Common myeloid progenitor, CD34-positive (primary cell): ENCODE results near the gene KMT2D. TPM values are rescaled to one million over a fixed set of nuclear protein-coding genes. Genes with fewer than 3 reads are reported as not detected.

Source experiments
- CTCF ChIA-PET: fragments of 350-600 bp; sonication (Branson Sonifier 250); formaldehyde crosslinking; loops from one replicate; lab custom pipeline; 2021; ENCODE audit warnings: antibody characterized with exemption; lab: Charles Lee
- POLR2A ChIA-PET: fragments of 350-600 bp; sonication (Branson Sonifier 250); formaldehyde crosslinking; loops from one replicate; lab custom pipeline; 2021; ENCODE audit warnings: antibody characterized with exemption; lab: Charles Lee
- DNase-seq, 3 donors: peaks; one replicate each; pipeline versions ENCODE4 v3.0.0 to v3.0.0-alpha.2; 2013
- H3K27ac ChIP-seq, 2 experiments: 1 replicate in 1 of 2; 2 replicates in 1 of 2; pipeline ENCODE4 v1.7.0; 2013; ENCODE audit warnings: inconsistent platforms in 2 of 2, low read length in 2 of 2, mild to moderate bottlenecking in 2 of 2, low read depth in 1 of 2, moderate library complexity in 1 of 2; ENCODE audit not compliant: severe bottlenecking in 2 of 2, insufficient read depth in 1 of 2, poor library complexity in 1 of 2
- H3K27me3 ChIP-seq, 5 experiments: replicated peaks in 2 of 5; 1 replicate in 3 of 5; 2 replicates in 2 of 5; pipeline versions ENCODE4 v1.6.1 to v1.7.0; 2013; ENCODE audit warnings: low read length in 4 of 5, mild to moderate bottlenecking in 2 of 5, moderate library complexity in 2 of 5, inconsistent platforms in 1 of 5; ENCODE audit not compliant: insufficient read depth in 5 of 5, control insufficient read depth in 4 of 5
- H3K36me3 ChIP-seq, 4 experiments: 1 replicate in 2 of 4; 2 replicates in 2 of 4; pipeline versions ENCODE4 v1.6.1 to v1.7.0; 2013; ENCODE audit warnings: low read length in 3 of 4, control low read depth in 1 of 4, mild to moderate bottlenecking in 1 of 4; ENCODE audit not compliant: control insufficient read depth in 4 of 4, insufficient read depth in 4 of 4
- H3K4me1 ChIP-seq, 4 experiments: 1 replicate in 3 of 4; 2 replicates in 1 of 4; pipeline versions ENCODE4 v1.6.1 to v1.7.1; 2013; ENCODE audit warnings: low read length in 3 of 4, mild to moderate bottlenecking in 3 of 4, control low read depth in 1 of 4, inconsistent platforms in 1 of 4, moderate library complexity in 1 of 4; ENCODE audit not compliant: control insufficient read depth in 4 of 4, insufficient read depth in 4 of 4; ENCODE audit errors: control extremely low read depth in 1 of 4
- H3K4me3 ChIP-seq, 7 experiments: 1 replicate in 4 of 7; 2 replicates in 3 of 7; pipeline versions ENCODE4 v1.5.1 to v1.7.0; 2013; ENCODE audit warnings: mild to moderate bottlenecking in 7 of 7, low read length in 6 of 7, moderate library complexity in 6 of 7, inconsistent platforms in 2 of 7, low read depth in 2 of 7, control low read depth in 1 of 7; ENCODE audit not compliant: insufficient read depth in 4 of 7, control insufficient read depth in 1 of 7; ENCODE audit errors: extremely low read depth in 1 of 7
- H3K9me3 ChIP-seq, 5 experiments: 1 replicate in 4 of 5; 2 replicates in 1 of 5; pipeline versions ENCODE4 v1.6.1 to v1.7.1; 2013; ENCODE audit warnings: low read length in 4 of 5, mild to moderate bottlenecking in 2 of 5, inconsistent platforms in 1 of 5, low read depth in 1 of 5, moderate library complexity in 1 of 5; ENCODE audit not compliant: control insufficient read depth in 4 of 5, insufficient read depth in 2 of 5; ENCODE audit errors: control extremely low read depth in 1 of 5
- WGBS: methylation state at CpG from one replicate; pipeline ENCODE4 v1.1.5; 2013; ENCODE audit not compliant: insufficient coverage; 5-methylcytosine and 5-hydroxymethylcytosine counted together
- polyA plus RNA-seq: library from polyadenylated mRNA; unstranded; fragments of 120-200 nt; gene quantifications from one replicate; pipeline ENCODE4 v1.2.1, GENCODE V29; 2013

Gene KMT2D
- 42.8 TPM for polyA plus RNA-seq

DNA sequence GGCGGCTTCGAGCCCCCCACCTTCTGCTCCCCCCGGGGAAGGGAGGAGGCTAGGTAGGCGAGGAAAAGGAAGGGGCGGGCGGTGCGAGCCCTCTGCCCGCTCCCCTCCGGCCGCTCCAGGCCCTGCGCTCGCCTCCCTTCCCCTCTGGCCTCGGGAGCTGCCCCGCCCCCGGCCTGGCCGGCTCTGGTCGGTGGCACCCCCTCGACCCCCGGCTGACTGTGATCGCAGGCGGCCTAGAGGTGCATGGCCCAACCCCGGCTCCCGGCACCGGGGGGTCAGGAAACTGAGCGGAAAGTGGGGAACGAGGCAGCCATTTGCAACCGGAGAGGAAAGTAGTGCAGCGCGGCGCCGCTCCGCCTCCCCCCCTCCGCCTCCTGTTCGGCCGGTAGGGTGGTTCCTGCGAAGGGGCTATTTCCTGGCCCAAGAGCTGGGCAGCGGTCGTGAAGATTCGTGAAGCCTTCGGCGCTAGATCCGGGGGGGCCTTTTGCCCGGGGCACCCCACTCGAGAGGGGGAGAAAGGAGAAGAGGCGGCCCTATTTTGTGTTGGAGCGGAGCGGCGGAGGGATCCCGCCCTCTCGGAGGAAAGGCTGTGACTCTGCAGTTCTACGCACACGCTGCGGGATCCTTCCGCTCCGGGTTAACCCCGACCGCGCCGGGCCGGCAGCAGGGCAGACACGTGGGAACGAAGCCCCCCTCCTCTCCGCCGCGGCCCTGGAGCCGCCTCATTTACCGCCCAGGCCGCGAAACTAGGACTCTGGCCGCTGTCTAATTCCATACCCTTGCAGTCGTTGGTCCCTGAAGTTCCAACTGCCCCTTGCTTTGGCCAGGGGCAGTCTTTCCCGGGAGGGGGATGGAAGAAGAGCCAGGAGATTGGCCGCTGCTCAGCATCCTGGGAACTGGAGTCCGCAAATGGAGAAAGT lies at the start of gene KMT2D:
Gene KMT2D, minus strand, starts transcription at position 558 of the 920 bp plus-strand sequence. CDS start 5,470 bp downstream, outside the sequence.
- CTCF ChIA-PET, result interaction anchor here (2.4 to 2.6 kb wide), 2 partner anchors 7 to 17 kb away, joined by 6 to 10 read pairs; no protein-coding TSS in a partner anchor
- peak within 1 kb of the TSS; percentile 89 to 98 (median 95) for H3K4me3 ChIP-seq
- no peaks in the 10 kb centered on the region for H3K27me3 ChIP-seq
- H3K4me1 ChIP-seq, result peaks cover 29 to 54% (median 47%) of the 10 kb centered on the region in 4 experiments
- peak within 1 kb of the TSS; percentile 95 to 99 for H3K27ac ChIP-seq
- POLR2A ChIA-PET, result interaction anchor here (0.5 to 0.6 kb wide), 3 partner anchors 71 to 175 kb away, joined by 3 to 4 read pairs (median 4); no protein-coding TSS in a partner anchor
- peaks cover 0 to 10% (median 0%) of the 10 kb centered on the region in 4 experiments for H3K36me3 ChIP-seq
- H3K9me3 ChIP-seq, result no peaks in the 10 kb centered on the region
- WGBS, result 0% methylated on average over 60 of the region's 74 CpGs
- peak; percentile 97 to 99 (median 98) for DNase-seq

DNA sequence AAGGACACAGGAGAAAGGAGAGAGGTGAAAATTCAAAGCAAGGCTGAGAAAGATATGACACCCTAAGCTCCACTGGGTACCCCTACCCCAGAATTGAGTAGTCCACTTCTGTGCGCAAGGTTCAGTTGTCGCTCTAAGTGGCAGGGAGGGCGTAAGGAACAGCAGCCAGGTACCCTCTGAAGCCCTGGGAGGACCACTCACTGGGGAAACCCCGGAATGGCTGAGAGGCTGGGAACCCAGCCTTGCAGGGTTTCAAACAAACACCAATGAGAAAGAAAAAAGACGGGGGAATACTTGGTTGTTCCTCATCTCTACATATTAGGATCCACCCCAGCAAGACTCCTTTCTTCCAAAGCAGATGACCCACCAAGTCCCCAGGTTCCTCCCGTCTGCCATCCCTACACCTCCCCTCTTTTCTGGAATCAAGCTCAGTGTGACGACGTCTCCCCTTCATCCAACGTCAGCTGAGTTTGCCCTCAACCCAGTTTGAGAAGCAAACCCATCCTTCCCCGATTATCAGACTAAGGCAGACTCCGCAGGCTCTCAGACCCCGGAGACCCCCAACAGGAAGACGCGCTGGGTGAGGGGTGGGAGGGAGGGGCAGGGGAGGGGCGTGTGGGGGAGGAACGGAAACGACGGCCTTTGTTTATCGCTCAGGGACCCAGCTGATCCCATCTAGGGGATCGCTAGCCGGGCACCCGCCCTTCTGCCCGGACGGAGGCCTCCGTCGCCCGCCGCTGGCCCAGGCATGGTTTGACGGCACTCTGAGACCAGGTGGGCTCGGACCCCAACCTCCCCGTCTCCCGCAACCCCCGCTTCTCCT lies 49.3 kb upstream of the KMT2D start:
- Histone ChIP-seq H3K36me3 (peaks cover 0 to 19% (median 14%) of the 10 kb centered on the region in 4 experiments), H3K9me3 (no peaks in the 10 kb centered on the region), H3K4me1 (peaks cover 4 to 23% (median 20%) of the 10 kb centered on the region in 4 experiments), H3K27me3 (no peaks in the 10 kb centered on the region), H3K27ac (peak overlapping the region; percentile 72 to 89), H3K4me3 (peak overlapping the region; percentile 73 to 98 (median 90))
- CTCF ChIA-PET, result interaction anchor here (0.6 to 20.9 kb wide), 8 partner anchors 10 to 63 kb away, joined by 3 to 326 read pairs (median 22); partner anchors contain the start of genes DHH, RHEBL1 and TUBA1B
- DNase-seq, result peak in 1 of 3 donors; percentile 20
- 6% methylated on average over 18 of the region's 33 CpGs for WGBS
- POLR2A ChIA-PET, result interaction anchor here (1.2 to 3.4 kb wide), 3 partner anchors 8 to 79 kb away, joined by 5 to 25 read pairs (median 7); partner anchors contain the start of genes TUBA1A and TUBA1B

DNA sequence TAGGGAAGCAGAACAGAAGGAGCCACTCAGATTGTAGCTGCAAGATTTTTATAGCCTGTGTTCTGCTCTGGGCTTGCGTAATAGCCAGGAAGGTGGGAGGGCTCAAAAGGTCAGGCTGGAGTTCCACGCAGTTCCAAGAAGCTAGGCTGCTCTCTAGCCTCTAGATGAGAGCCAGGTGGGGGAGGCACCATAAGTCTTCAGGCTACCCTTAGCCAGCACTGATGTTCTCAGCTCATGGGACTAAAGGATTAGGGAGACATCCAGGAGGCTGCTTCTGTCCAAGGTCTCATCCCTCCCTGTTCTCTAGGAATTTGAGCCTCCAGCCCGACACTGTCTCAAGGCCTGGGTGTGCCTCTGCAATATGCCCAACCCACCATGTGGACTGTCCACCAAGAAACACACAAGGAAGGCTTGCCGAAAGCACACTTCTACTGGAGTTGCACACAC lies 48.4 kb upstream of the KMT2D start:
- Histone ChIP-seq H3K4me1 (peaks cover 4 to 26% (median 21%) of the 10 kb centered on the region in 4 experiments), H3K27ac (peak overlapping the region in 1 of 2 experiments; percentile 25), H3K36me3 (peaks cover under 1 to 28% (median 16%) of the 10 kb centered on the region in 4 experiments), H3K9me3 (no peaks in the 10 kb centered on the region), H3K27me3 (no peaks in the 10 kb centered on the region), H3K4me3 (peak overlapping the region in 5 of 7 experiments; percentile 73 to 98 (median 90))
- peak; percentile 26 to 62 (median 53) for DNase-seq
- POLR2A ChIA-PET, result interaction anchor here (3.4 kb wide), 1 partner anchor 22 kb away, joined by 25 read pairs; the partner anchor contains the start of gene TUBA1B
- CTCF ChIA-PET, result interaction anchor here (0.9 to 20.9 kb wide), 6 partner anchors 10 to 55 kb away, joined by 3 to 326 read pairs (median 105); partner anchors contain the start of genes DHH, RHEBL1 and TUBA1B
- WGBS, result 20% methylated on average over 4 of the region's 4 CpGs

DNA sequence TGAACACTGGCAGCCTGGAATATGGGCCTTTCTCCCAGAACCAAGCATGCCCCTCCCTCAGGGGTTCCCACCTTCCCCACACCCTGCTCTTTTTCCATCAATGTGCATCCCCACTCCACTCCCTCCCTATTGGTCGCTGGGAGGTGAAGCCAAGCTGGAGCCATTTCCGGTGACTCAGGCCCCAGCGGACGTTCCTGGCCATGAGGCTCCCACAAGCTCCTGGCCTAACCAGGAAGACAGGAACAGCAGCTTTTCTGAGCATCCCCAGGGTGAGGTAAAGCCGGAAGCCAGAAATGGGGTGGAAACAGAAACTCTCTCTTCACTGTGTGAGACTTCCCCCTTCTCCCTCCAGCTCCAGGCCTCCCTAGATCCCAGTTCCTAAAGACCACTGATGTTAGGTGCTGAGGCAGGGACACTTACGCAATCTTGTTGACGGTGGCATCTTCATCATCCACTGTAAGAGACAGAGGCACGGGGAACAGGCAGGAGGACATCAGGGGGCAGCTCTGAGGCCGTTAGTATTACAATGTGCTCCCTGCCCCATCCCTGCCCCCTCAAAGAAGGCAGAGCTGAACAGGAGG lies 45.0 kb upstream of the KMT2D start:
- H3K4me1 ChIP-seq, result peaks cover 4 to 22% (median 20%) of the 10 kb centered on the region in 4 experiments
- ChIA-PET CTCF (interaction anchor here (1.6 to 20.9 kb wide), 6 partner anchors 10 to 130 kb away, joined by 4 to 326 read pairs (median 99); partner anchors contain the start of genes DHH, RHEBL1 and TUBA1B), POLR2A (no interaction called here)
- H3K27me3 ChIP-seq, result no peaks in the 10 kb centered on the region
- no peak for DNase-seq
- H3K36me3 ChIP-seq, result peaks cover 19 to 61% (median 46%) of the 10 kb centered on the region in 4 experiments
- H3K9me3 ChIP-seq, result no peaks in the 10 kb centered on the region
- WGBS, result 96% methylated on average over 4 of the region's 9 CpGs
- no peak overlapping the region for H3K4me3 ChIP-seq
- no peak overlapping the region for H3K27ac ChIP-seq

GRCh38 chr12:49104822-49105221 lies 44.2 kb upstream of the KMT2D start:
- WGBS, result 100% methylated on average over 1 of the region's 3 CpGs
- Histone ChIP-seq H3K36me3 (peaks cover 19 to 69% (median 52%) of the 10 kb centered on the region in 4 experiments), H3K27me3 (no peaks in the 10 kb centered on the region), H3K4me1 (peaks cover 4 to 20% (median 18%) of the 10 kb centered on the region in 4 experiments), H3K4me3 (no peak overlapping the region), H3K27ac (no peak overlapping the region), H3K9me3 (no peaks in the 10 kb centered on the region)
- DNase-seq, result no peak
- ChIA-PET CTCF (interaction anchor here (0.9 to 20.9 kb wide), 6 partner anchors 9 to 62 kb away, joined by 3 to 326 read pairs (median 99); partner anchors contain the start of genes DHH, RHEBL1 and TUBA1B), POLR2A (no interaction called here)

GRCh38 chr12:49100380-49100779 lies 39.8 kb upstream of the KMT2D start:
- H3K27ac ChIP-seq, result no peak overlapping the region
- 100% methylated on average over 4 of the region's 6 CpGs for WGBS
- ChIA-PET POLR2A (interaction anchor here (0.7 to 1.1 kb wide), 2 partner anchors 8 to 102 kb away, joined by 3 read pairs; no protein-coding TSS in a partner anchor), CTCF (interaction anchor here (1.1 to 20.9 kb wide), 9 partner anchors 4 to 136 kb away, joined by 4 to 326 read pairs (median 22); partner anchors contain the start of genes DHH, LMBR1L, RHEBL1 and TUBA1B)
- peaks cover 0 to 7% (median 1%) of the 10 kb centered on the region in 5 experiments for H3K27me3 ChIP-seq
- no peak for DNase-seq
- H3K36me3 ChIP-seq, result peaks cover 23 to 85% (median 60%) of the 10 kb centered on the region in 4 experiments
- H3K4me3 ChIP-seq, result no peak overlapping the region
- no peaks in the 10 kb centered on the region for H3K9me3 ChIP-seq
- H3K4me1 ChIP-seq, result peaks cover 0 to 6% (median 0%) of the 10 kb centered on the region in 4 experiments
